ENCODE results near the gene FXYD6.
A peak's percentile ranks its signal among the peaks of the same experiment; 100 is the strongest.
"Not testable (repeated sequence)": the region's sequence is repeated elsewhere in the genome, so short reads cannot be mapped to it uniquely, and the experiment has no call there.

Gene FXYD6

GRCh38 chr11:117871784-117872183 lies 4.7 kb downstream of the FXYD6 start:
- peaks cover 38% of the 10 kb centered on the region for H3K27me3 Mint-ChIP-seq
- no peak overlapping the region for H3K4me3 Mint-ChIP-seq
- H3K4me1 Mint-ChIP-seq (ENCODE audit: low read depth): peaks cover 41% of the 10 kb centered on the region
- H3K36me3 Mint-ChIP-seq (ENCODE audit: low read depth): no peaks in the 10 kb centered on the region
- H3K27ac Mint-ChIP-seq: peak overlapping the region; percentile 36
- no peaks in the 10 kb centered on the region for H3K9me3 Mint-ChIP-seq

GRCh38 chr11:117871160-117871559 lies 5.3 kb downstream of the FXYD6 start:
- Mint-ChIP-seq H3K27ac (no peak overlapping the region), H3K4me3 (no peak overlapping the region), H3K36me3 (ENCODE audit: low read depth) (no peaks in the 10 kb centered on the region), H3K4me1 (ENCODE audit: low read depth) (peaks cover 37% of the 10 kb centered on the region), H3K27me3 (peaks cover 35% of the 10 kb centered on the region), H3K9me3 (no peaks in the 10 kb centered on the region)

GRCh38 chr11:117870103-117870952 lies 6.1 kb downstream of the FXYD6 start:
- no peak overlapping the region for H3K27ac Mint-ChIP-seq
- H3K36me3 Mint-ChIP-seq (ENCODE audit: low read depth): no peaks in the 10 kb centered on the region
- peaks cover 27% of the 10 kb centered on the region for H3K27me3 Mint-ChIP-seq
- no peaks in the 10 kb centered on the region for H3K9me3 Mint-ChIP-seq
- peaks cover 29% of the 10 kb centered on the region for H3K4me1 Mint-ChIP-seq (ENCODE audit: low read depth)
- no peak overlapping the region for H3K4me3 Mint-ChIP-seq

- Mint-ChIP-seq H3K9me3 (no peaks in the 10 kb centered on the region), H3K36me3 (ENCODE audit: low read depth) (no peaks in the 10 kb centered on the region), H3K4me1 (ENCODE audit: low read depth) (peaks cover 23% of the 10 kb centered on the region), H3K27me3 (peaks cover 21% of the 10 kb centered on the region), H3K4me3 (no peak overlapping the region), H3K27ac (no peak overlapping the region)
Measured at GRCh38 chr11:117869604-117870003, 6.9 kb downstream of the FXYD6 start.

GRCh38 chr11:117868815-117869561 lies 7.5 kb downstream of the FXYD6 start:
- Mint-ChIP-seq H3K27ac (no peak overlapping the region), H3K9me3 (no peaks in the 10 kb centered on the region), H3K4me3 (no peak overlapping the region), H3K27me3 (peaks cover 16% of the 10 kb centered on the region), H3K4me1 (ENCODE audit: low read depth) (peaks cover 18% of the 10 kb centered on the region), H3K36me3 (ENCODE audit: low read depth) (no peaks in the 10 kb centered on the region)

- Mint-ChIP-seq H3K27ac (no peak overlapping the region), H3K4me1 (ENCODE audit: low read depth) (peaks cover 11% of the 10 kb centered on the region), H3K4me3 (no peak overlapping the region), H3K36me3 (ENCODE audit: low read depth) (no peaks in the 10 kb centered on the region), H3K9me3 (no peaks in the 10 kb centered on the region), H3K27me3 (peaks cover 8% of the 10 kb centered on the region)
Measured at GRCh38 chr11:117868088-117868487, 8.4 kb downstream of the FXYD6 start.

- Mint-ChIP-seq H3K4me3 (no peak overlapping the region), H3K27ac (no peak overlapping the region), H3K9me3 (no peaks in the 10 kb centered on the region), H3K36me3 (ENCODE audit: low read depth) (no peaks in the 10 kb centered on the region), H3K27me3 (no peaks in the 10 kb centered on the region), H3K4me1 (ENCODE audit: low read depth) (peaks cover 12% of the 10 kb centered on the region)
Measured at GRCh38 chr11:117866526-117866925, 9.9 kb downstream of the FXYD6 start.

- H3K4me1 Mint-ChIP-seq (ENCODE audit: low read depth): peaks cover 12% of the 10 kb centered on the region
- H3K27ac Mint-ChIP-seq; H3K4me3 Mint-ChIP-seq; H3K36me3 Mint-ChIP-seq (ENCODE audit: low read depth); H3K27me3 Mint-ChIP-seq; H3K9me3 Mint-ChIP-seq: not testable (repeated sequence)
Measured at GRCh38 chr11:117865546-117865945, 10.9 kb downstream of the FXYD6 start.

- H3K27me3 Mint-ChIP-seq: no peaks in the 10 kb centered on the region
- no peak overlapping the region for H3K27ac Mint-ChIP-seq
- peaks cover 10% of the 10 kb centered on the region for H3K4me1 Mint-ChIP-seq (ENCODE audit: low read depth)
- no peak overlapping the region for H3K4me3 Mint-ChIP-seq
- H3K9me3 Mint-ChIP-seq: no peaks in the 10 kb centered on the region
- no peaks in the 10 kb centered on the region for H3K36me3 Mint-ChIP-seq (ENCODE audit: low read depth)
Measured at GRCh38 chr11:117863383-117863782, 13.1 kb downstream of the FXYD6 start.

- Mint-ChIP-seq H3K27me3 (no peaks in the 10 kb centered on the region), H3K27ac (no peak overlapping the region), H3K36me3 (ENCODE audit: low read depth) (no peaks in the 10 kb centered on the region), H3K4me1 (ENCODE audit: low read depth) (peaks cover 4% of the 10 kb centered on the region), H3K4me3 (no peak overlapping the region), H3K9me3 (no peaks in the 10 kb centered on the region)
Measured at GRCh38 chr11:117862753-117863152, 13.7 kb downstream of the FXYD6 start.

GRCh38 chr11:117862019-117862725 lies 14.3 kb downstream of the FXYD6 start:
- no peaks in the 10 kb centered on the region for H3K27me3 Mint-ChIP-seq
- H3K27ac Mint-ChIP-seq: peak overlapping the region; percentile 83
- no peaks in the 10 kb centered on the region for H3K36me3 Mint-ChIP-seq (ENCODE audit: low read depth)
- no peak overlapping the region for H3K4me3 Mint-ChIP-seq
- H3K9me3 Mint-ChIP-seq: no peaks in the 10 kb centered on the region
- peaks cover 4% of the 10 kb centered on the region for H3K4me1 Mint-ChIP-seq (ENCODE audit: low read depth)

GRCh38 chr11:117861151-117862018 lies 15.1 kb downstream of the FXYD6 start:
- Mint-ChIP-seq H3K4me1 (ENCODE audit: low read depth) (peaks cover 4% of the 10 kb centered on the region), H3K27me3 (no peaks in the 10 kb centered on the region), H3K4me3 (no peak overlapping the region), H3K27ac (peak overlapping the region; percentile 83), H3K36me3 (ENCODE audit: low read depth) (no peaks in the 10 kb centered on the region), H3K9me3 (no peaks in the 10 kb centered on the region)

GRCh38 chr11:117860139-117860538 lies 16.3 kb downstream of the FXYD6 start:
- H3K9me3 Mint-ChIP-seq: no peaks in the 10 kb centered on the region
- H3K27me3 Mint-ChIP-seq: no peaks in the 10 kb centered on the region
- H3K4me3 Mint-ChIP-seq: no peak overlapping the region
- no peaks in the 10 kb centered on the region for H3K36me3 Mint-ChIP-seq (ENCODE audit: low read depth)
- H3K27ac Mint-ChIP-seq: no peak overlapping the region
- peaks cover 4% of the 10 kb centered on the region for H3K4me1 Mint-ChIP-seq (ENCODE audit: low read depth)

GRCh38 chr11:117859488-117860112 lies 16.9 kb downstream of the FXYD6 start:
- H3K36me3 Mint-ChIP-seq (ENCODE audit: low read depth): no peaks in the 10 kb centered on the region
- H3K9me3 Mint-ChIP-seq: no peaks in the 10 kb centered on the region
- peaks cover 4% of the 10 kb centered on the region for H3K4me1 Mint-ChIP-seq (ENCODE audit: low read depth)
- no peaks in the 10 kb centered on the region for H3K27me3 Mint-ChIP-seq
- no peak overlapping the region for H3K4me3 Mint-ChIP-seq
- H3K27ac Mint-ChIP-seq: peak overlapping the region; percentile 29
